ENCODE data around the gene SFXN4.
"Not testable (repeated sequence)": the region's sequence is repeated elsewhere in the genome, so short reads cannot be mapped to it uniquely, and the experiment has no call there.

SFXN4 gene

GRCh38 chr10:119190353-119190752 is 24.8 kb upstream of the SFXN4 start:
- DNase-seq (ENCODE audit: low read depth, low spot score), result no peak

GRCh38 chr10:119189811-119190282 is 24.3 kb upstream of the SFXN4 start:
- no peak for DNase-seq (ENCODE audit: low read depth, low spot score)

- no peak for DNase-seq (ENCODE audit: low read depth, low spot score)
Measured at GRCh38 chr10:119183664-119184412, 18.3 kb upstream of the SFXN4 start.

GRCh38 chr10:119180850-119181400 is 15.4 kb upstream of the SFXN4 start:
- not testable (repeated sequence) for DNase-seq (ENCODE audit: low read depth, low spot score)

GRCh38 chr10:119178372-119179119 is 13.0 kb upstream of the SFXN4 start, which contains the start of gene PRDX3:
Gene PRDX3, minus strand, starts transcription at chr10:119178812. Its CDS starts 22 bp downstream, at chr10:119178790.
- peak; percentile 53 for DNase-seq (ENCODE audit: low read depth, low spot score)

GRCh38 chr10:119177708-119178371 is 12.3 kb upstream of the SFXN4 start:
- DNase-seq (ENCODE audit: low read depth, low spot score), result no peak

GRCh38 chr10:119176166-119176565 is 10.7 kb upstream of the SFXN4 start:
- no peak for DNase-seq (ENCODE audit: low read depth, low spot score)

GRCh38 chr10:119174109-119174508 is 8.6 kb upstream of the SFXN4 start:
- DNase-seq (ENCODE audit: low read depth, low spot score), result no peak

GRCh38 chr10:119167041-119167440 is 1.5 kb upstream of the SFXN4 start:
- DNase-seq (ENCODE audit: low read depth, low spot score), result no peak

GRCh38 chr10:119166564-119166963 is 1.1 kb upstream of the SFXN4 start:
- DNase-seq (ENCODE audit: low read depth, low spot score), result no peak

GRCh38 chr10:119166118-119166500 is 595 bp upstream of the SFXN4 start:
- DNase-seq (ENCODE audit: low read depth, low spot score), result no peak

GRCh38 chr10:119162452-119163092 is 2.9 kb downstream of the SFXN4 start:
- DNase-seq (ENCODE audit: low read depth, low spot score), result no peak

GRCh38 chr10:119161680-119162451 is 3.6 kb downstream of the SFXN4 start:
- no peak for DNase-seq (ENCODE audit: low read depth, low spot score)

- DNase-seq (ENCODE audit: low read depth, low spot score), result no peak
Measured at GRCh38 chr10:119159332-119159731, 6.2 kb downstream of the SFXN4 start.

GRCh38 chr10:119153661-119154060 is 11.9 kb downstream of the SFXN4 start:
- DNase-seq (ENCODE audit: low read depth, low spot score), result no peak

GRCh38 chr10:119153041-119153440 is 12.5 kb downstream of the SFXN4 start:
- no peak for DNase-seq (ENCODE audit: low read depth, low spot score)

GRCh38 chr10:119151601-119152000 is 13.9 kb downstream of the SFXN4 start:
- DNase-seq (ENCODE audit: low read depth, low spot score), result not testable (repeated sequence)

- no peak for DNase-seq (ENCODE audit: low read depth, low spot score)
Measured at GRCh38 chr10:119149729-119150128, 15.8 kb downstream of the SFXN4 start.

GRCh38 chr10:119149157-119149556 is 16.4 kb downstream of the SFXN4 start:
- DNase-seq (ENCODE audit: low read depth, low spot score), result no peak

GRCh38 chr10:119143657-119144056 is 21.9 kb downstream of the SFXN4 start:
- no peak for DNase-seq (ENCODE audit: low read depth, low spot score)

Data from brain pericyte (primary cell).